Measurements from ENCODE around the gene MAPKAP1.

MAPKAP1 gene

GRCh38 chr9:125663127-125663526 is 43.9 kb downstream of the MAPKAP1 start:
- Histone ChIP-seq H3K27ac (no peak overlapping the region), H3K27me3 (replicated peaks) (no peaks in the 10 kb centered on the region), H3K4me3 (ENCODE audit: low read depth, low read length) (no peak overlapping the region), H3K36me3 (replicated peaks) (no peaks in the 10 kb centered on the region)
- in situ Hi-C loops (cut with HindIII; ENCODE audit: low pct_ligation_motif_present, low sequenced_read_pairs): no loop called here
- TF ChIP-seq CTCF (IDR thresholded peaks at IDR 0.05; ENCODE audit: low read depth, low read length, missing control alignments): no peak
- peak; percentile 44 for DNase-seq

GRCh38 chr9:125660557-125660956 is 46.5 kb downstream of the MAPKAP1 start:
- in situ Hi-C loops (cut with HindIII; ENCODE audit: low pct_ligation_motif_present, low sequenced_read_pairs): no loop called here
- H3K27ac ChIP-seq: peak overlapping the region; percentile 78

GRCh38 chr9:125659954-125660353 is 47.1 kb downstream of the MAPKAP1 start:
- in situ Hi-C loops (cut with HindIII; ENCODE audit: low pct_ligation_motif_present, low sequenced_read_pairs): no loop called here
- DNase-seq: peak; percentile 85
- no peak for TF ChIP-seq CTCF (IDR thresholded peaks at IDR 0.05; ENCODE audit: low read depth, low read length, missing control alignments)
- H3K36me3 ChIP-seq (replicated peaks): no peaks in the 10 kb centered on the region
- no peaks in the 10 kb centered on the region for H3K27me3 ChIP-seq (replicated peaks)
- H3K27ac ChIP-seq: peak overlapping the region; percentile 78
- H3K4me3 ChIP-seq (ENCODE audit: low read depth, low read length): no peak overlapping the region

More at GRCh38 chr9:125660557-125660956, 46.5 kb downstream of the MAPKAP1 start:
- no peak for TF ChIP-seq CTCF (IDR thresholded peaks at IDR 0.05; ENCODE audit: low read depth, low read length, missing control alignments)
- H3K27me3 ChIP-seq (replicated peaks): no peaks in the 10 kb centered on the region
- DNase-seq: no peak
- no peak overlapping the region for H3K4me3 ChIP-seq (ENCODE audit: low read depth, low read length)
- no peaks in the 10 kb centered on the region for H3K36me3 ChIP-seq (replicated peaks)

GRCh38 chr9:125659201-125659840 is 47.7 kb downstream of the MAPKAP1 start:
- Histone ChIP-seq H3K36me3 (replicated peaks) (no peaks in the 10 kb centered on the region), H3K27me3 (replicated peaks) (no peaks in the 10 kb centered on the region), H3K27ac (peak overlapping the region; percentile 78), H3K4me3 (ENCODE audit: low read depth, low read length) (no peak overlapping the region)
- in situ Hi-C loops (cut with HindIII; ENCODE audit: low pct_ligation_motif_present, low sequenced_read_pairs): no loop called here
- DNase-seq: no peak
- TF ChIP-seq CTCF (IDR thresholded peaks at IDR 0.05; ENCODE audit: low read depth, low read length, missing control alignments): no peak

GRCh38 chr9:125656560-125656959 is 50.4 kb downstream of the MAPKAP1 start:
- no peaks in the 10 kb centered on the region for H3K27me3 ChIP-seq (replicated peaks)
- no peak overlapping the region for H3K4me3 ChIP-seq (ENCODE audit: low read depth, low read length)
- in situ Hi-C loops (cut with HindIII; ENCODE audit: low pct_ligation_motif_present, low sequenced_read_pairs): no loop called here
- peak overlapping the region; percentile 28 for H3K27ac ChIP-seq
- H3K36me3 ChIP-seq (replicated peaks): no peaks in the 10 kb centered on the region
- DNase-seq: no peak
- TF ChIP-seq CTCF (IDR thresholded peaks at IDR 0.05; ENCODE audit: low read depth, low read length, missing control alignments): no peak
